Left ventricle myocardium superior (tissue), 1 donor: Measurements from ENCODE around the gene RPS24. TPM values are rescaled to one million over a fixed set of nuclear protein-coding genes. Genes with fewer than 3 reads are reported as not detected.
"Not testable (repeated sequence)": the region's sequence is repeated elsewhere in the genome, so short reads cannot be mapped to it uniquely, and the experiment has no call there.

Experiments used
- ATAC-seq: fragments of 200-7000 bp; cut with Tn5 transposase; one replicate; pipeline ENCODE4 v1.9.1; 2020; ENCODE audit warnings: mild to moderate bottlenecking, moderate library complexity
- DNase-seq: peaks from one replicate; pipeline ENCODE4 v3.0.0-alpha.2; 2020
- intact Hi-C: fragments of 100-400 bp; cut with micrococcal nuclease; formaldehyde crosslinking; loops from one replicate; pipeline ENCODE4 v1.11.0; 2022
- total RNA-seq: library from RNA; stranded (reverse); fragmentation: NEBNext Ultra II Directional; extraction: Animal tissue kit (Norgen Biotek cat#: 25700); gene quantifications from one replicate; pipeline ENCODE4 v1.2.1, GENCODE V29; 2021
- donor health status: DM: no; HTN: yes; CAD: no; lungs with severe emphysema.

RPS24 gene
- total RNA-seq, 1 donor from 2014 or later = 807 TPM

GRCh38 chr10:78044699-78045098 lies 11.0 kb downstream of the RPS24 start:
- ATAC-seq (no peak), DNase-seq (no peak)
- intact Hi-C loops = loop anchor here (5.0 to 10.0 kb wide), 2 partner anchors 888 to 1150 kb away; no protein-coding TSS in a partner anchor

- ATAC-seq = no peak
- intact Hi-C loops = loop anchor here (5.0 to 10.0 kb wide), 2 partner anchors 887 to 1150 kb away; no protein-coding TSS in a partner anchor
- no peak for DNase-seq
Observed at GRCh38 chr10:78045237-78045636, 11.6 kb downstream of the RPS24 start.

- ATAC-seq (no peak), DNase-seq (no peak)
- intact Hi-C loops = loop anchor here (5.0 to 10.0 kb wide), 2 partner anchors 886 to 1149 kb away; no protein-coding TSS in a partner anchor
Observed at GRCh38 chr10:78045856-78046255, 12.2 kb downstream of the RPS24 start.

- intact Hi-C loops = loop anchor here (5.0 to 10.0 kb wide), 2 partner anchors 886 to 1148 kb away; no protein-coding TSS in a partner anchor
- no peak for ATAC-seq
- DNase-seq = no peak
Observed at GRCh38 chr10:78046711-78047269, 13.1 kb downstream of the RPS24 start.

GRCh38 chr10:78047314-78047891 lies 13.7 kb downstream of the RPS24 start:
- intact Hi-C loops = loop anchor here (5.0 to 10.0 kb wide), 2 partner anchors 885 to 1147 kb away; no protein-coding TSS in a partner anchor
- DNase-seq (peak; percentile 91), ATAC-seq (peak; percentile 87)

GRCh38 chr10:78049851-78050250 lies 16.2 kb downstream of the RPS24 start:
- ATAC-seq = no peak
- intact Hi-C loops = loop anchor here (5.0 to 10.0 kb wide), 2 partner anchors 882 to 1145 kb away; no protein-coding TSS in a partner anchor
- DNase-seq = no peak

- no peak for ATAC-seq
- DNase-seq = no peak
- intact Hi-C loops = no loop called here
Observed at GRCh38 chr10:78053211-78053868, 19.7 kb downstream of the RPS24 start.

- no peak for DNase-seq
- intact Hi-C loops = no loop called here
- ATAC-seq = no peak
Observed at GRCh38 chr10:78058562-78058961, 24.9 kb downstream of the RPS24 start.

- intact Hi-C loops = no loop called here
- ATAC-seq (no peak), DNase-seq (no peak)
Observed at GRCh38 chr10:78059906-78060702, 26.4 kb downstream of the RPS24 start.

GRCh38 chr10:78062296-78062695 lies 28.6 kb downstream of the RPS24 start:
- no peak for DNase-seq
- ATAC-seq = no peak
- intact Hi-C loops = no loop called here

- intact Hi-C loops = no loop called here
Observed at GRCh38 chr10:78063236-78063635, 29.6 kb downstream of the RPS24 start.

GRCh38 chr10:78064919-78065318 lies 31.3 kb downstream of the RPS24 start:
- ATAC-seq, intact Hi-C loops, DNase-seq: not testable (repeated sequence)

More at GRCh38 chr10:78063236-78063635, 29.6 kb downstream of the RPS24 start:
- DNase-seq (no peak), ATAC-seq (no peak)

- no peak for DNase-seq
- no peak for ATAC-seq
- intact Hi-C loops = no loop called here
Observed at GRCh38 chr10:78065611-78066010, 31.9 kb downstream of the RPS24 start.

- no peak for DNase-seq
- ATAC-seq = no peak
- intact Hi-C loops = no loop called here
Observed at GRCh38 chr10:78066012-78066411, 32.3 kb downstream of the RPS24 start.

GRCh38 chr10:78066728-78067430 lies 33.2 kb downstream of the RPS24 start:
- intact Hi-C loops = no loop called here
- no peak for ATAC-seq

GRCh38 chr10:78069151-78069550 lies 35.5 kb downstream of the RPS24 start:
- intact Hi-C loops = no loop called here
- ATAC-seq = no peak
- DNase-seq = no peak

More at GRCh38 chr10:78066728-78067430, 33.2 kb downstream of the RPS24 start:
- no peak for DNase-seq

- ATAC-seq, DNase-seq, intact Hi-C loops: not testable (repeated sequence)
Observed at GRCh38 chr10:78070064-78070463, 36.4 kb downstream of the RPS24 start.

GRCh38 chr10:78070726-78071125 lies 37.1 kb downstream of the RPS24 start:
- ATAC-seq (peak; percentile 19), DNase-seq (no peak)
- intact Hi-C loops = no loop called here
